HCT116 (cell line): Measurements from ENCODE around the gene SLC30A7.

Source experiments
- CEBPB ChIP-seq: IDR thresholded peaks from 2 replicates; pipeline ENCODE4 v1.6.1; 2012; ENCODE audit warnings: low read depth
- CTCF ChIP-seq, 3 experiments: fragments of 200-600 bp in 1 of 3; sonication (generic) in 1 of 3; IDR thresholded peaks in 2 of 3; conservative IDR thresholded peaks in 1 of 3; 2 replicates each; pipeline ENCODE4 v1.5.1; 2012 to 2017; ENCODE audit warnings: low read depth in 2 of 3, low read length in 2 of 3, antibody characterized with exemption in 1 of 3, borderline replicate concordance in 1 of 3, control low read depth in 1 of 3, mild to moderate bottlenecking in 1 of 3, mixed read lengths in 1 of 3, mixed run types in 1 of 3, moderate library complexity in 1 of 3; ENCODE audit not compliant: insufficient read depth in 1 of 3
- EGR1 ChIP-seq: IDR thresholded peaks from 2 replicates; pipeline ENCODE4 v1.6.1; 2012; ENCODE audit warnings: low read depth
- EZH2 ChIP-seq: fragments of 200-600 bp; sonication (generic); IDR thresholded peaks from 2 replicates; pipeline ENCODE4 v1.6.1; 2017; ENCODE audit warnings: antibody characterized with exemption, mixed run types
- EZH2phosphoT487 ChIP-seq: fragments of 200-600 bp; IDR thresholded peaks from 2 replicates; pipeline ENCODE4 v1.6.1; 2018; ENCODE audit warnings: antibody characterized with exemption, borderline replicate concordance
- JUND ChIP-seq: IDR thresholded peaks from 2 replicates; pipeline ENCODE4 v1.6.1; 2012
- POLR2AphosphoS5 ChIP-seq: IDR thresholded peaks from 2 replicates; pipeline ENCODE4 v1.6.1; 2011; ENCODE audit warnings: mild to moderate bottlenecking, low read depth, low read length, moderate library complexity
- SIN3A ChIP-seq: IDR thresholded peaks from 2 replicates; pipeline ENCODE4 v1.6.1; 2012; ENCODE audit warnings: low read depth
- SP1 ChIP-seq: IDR thresholded peaks from 2 replicates; pipeline ENCODE4 v1.6.1; 2012; ENCODE audit warnings: low read depth
- TCF7L2 ChIP-seq: IDR thresholded peaks from 2 replicates; pipeline ENCODE4 v1.7.0; 2011; ENCODE audit warnings: borderline replicate concordance, inconsistent platforms; ENCODE audit not compliant: insufficient read depth, insufficient read length; ENCODE audit errors: extremely low read depth
- YY1 ChIP-seq: IDR thresholded peaks from 2 replicates; pipeline ENCODE4 v1.6.1; 2011; ENCODE audit warnings: low read length, low read depth, moderate library complexity, mild to moderate bottlenecking; ENCODE audit not compliant: insufficient replicate concordance; ENCODE audit errors: extremely low read depth

DNA sequence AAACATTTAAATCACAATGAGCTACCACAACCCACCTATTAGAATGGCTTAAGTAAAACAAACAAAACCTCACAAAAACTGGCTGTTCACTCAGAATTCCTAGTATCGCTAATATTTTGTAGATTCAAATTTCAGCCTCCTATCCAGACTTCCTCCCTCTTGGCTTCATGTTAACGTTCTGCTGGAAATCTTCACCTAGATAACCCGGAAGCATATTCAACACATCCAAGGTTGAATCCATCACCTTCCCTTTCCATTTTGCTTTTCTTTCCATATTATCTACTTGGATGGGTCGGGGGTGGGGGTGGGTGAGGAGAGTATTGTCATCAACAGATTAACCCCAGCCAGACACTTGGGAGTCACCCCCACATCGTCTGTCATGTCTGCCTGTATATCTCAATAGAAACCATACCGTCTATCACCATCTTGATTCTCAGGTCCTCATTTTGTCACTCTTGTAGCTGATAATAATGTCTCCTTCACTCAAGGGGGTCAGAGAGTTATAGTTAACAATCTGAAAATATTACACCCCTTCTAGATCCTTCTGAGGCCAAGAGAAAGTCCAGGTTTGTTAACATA, 131.4 kb downstream of the SLC30A7 start:
- no peak for TF ChIP-seq EZH2
- no peak for TF ChIP-seq CTCF (IDR thresholded peaks at IDR 0.05 in 2 of 3, conservative IDR thresholded peaks at IDR 0.05 in 1 of 3; ENCODE audit: borderline replicate concordance in 1 of 3, insufficient read depth in 1 of 3, low read depth in 2 of 3, low read length in 2 of 3)
- no peak for TF ChIP-seq SIN3A
- TF ChIP-seq EZH2phosphoT487, result no peak
- TF ChIP-seq POLR2AphosphoS5, result no peak
- TF ChIP-seq CEBPB, result no peak
- TF ChIP-seq YY1, result no peak
- TF ChIP-seq TCF7L2, result no peak
- TF ChIP-seq EGR1, result no peak
- TF ChIP-seq JUND, result no peak
- TF ChIP-seq SP1, result no peak
